Esophagus squamous epithelium (tissue), 5 donors: ENCODE results near the gene LILRA5. TPM values are rescaled to one million over a fixed set of nuclear protein-coding genes. Genes with fewer than 3 reads are reported as not detected.

Source experiments
- DNase-seq: peaks from one replicate; lab custom pipeline; 2025; lab: John Stamatoyannopoulos, UW
- H3K27ac ChIP-seq, 4 donors: fragments of 200-600 bp; sonication (generic); one replicate each; pipeline ENCODE4 v1.5.1; 2016 to 2019; ENCODE audit warnings: mild to moderate bottlenecking in 1 of 4
- H3K27me3 ChIP-seq, 4 donors: fragments of 200-600 bp; sonication (generic); 1 replicate in 3 of 4; 2 replicates in 1 of 4; pipeline versions ENCODE4 v1.5.1 to v1.6.0; 2017 to 2021; ENCODE audit warnings: antibody characterized with exemption in 1 of 4
- H3K36me3 ChIP-seq, 3 donors: fragments of 200-600 bp; sonication (generic); one replicate each; pipeline ENCODE4 v1.5.1; 2016 to 2019
- H3K4me1 ChIP-seq, 3 donors: fragments of 200-600 bp; sonication (generic); one replicate each; pipeline ENCODE4 v1.5.1; 2017 to 2019
- H3K4me3 ChIP-seq, 4 donors: fragments of 200-600 bp; sonication (generic); 1 replicate in 3 of 4; 2 replicates in 1 of 4; pipeline ENCODE4 v1.5.1; 2016 to 2019; ENCODE audit warnings: mild to moderate bottlenecking in 2 of 4, moderate library complexity in 1 of 4
- H3K9me3 ChIP-seq, 3 donors: fragments of 200-600 bp; sonication (generic); one replicate each; pipeline ENCODE4 v1.5.1; 2016 to 2019
- POLR2A ChIP-seq, 4 donors: fragments of 450-650 bp; IDR thresholded peaks; one replicate each; pipeline ENCODE4 v1.6.1; 2017; ENCODE audit warnings: antibody characterized with exemption in 4 of 4, mild to moderate bottlenecking in 4 of 4, moderate library complexity in 3 of 4
- WGBS, 2 donors: methylation state at CpG; one replicate each; pipeline ENCODE4 v1.1.5; 2018; 5-methylcytosine and 5-hydroxymethylcytosine counted together
- intact Hi-C: fragments of 100-400 bp; cut with DNase I; formaldehyde crosslinking; loops from one replicate; pipeline ENCODE4 v1.15.0; 2022
- total RNA-seq, 4 donors: library from RNA; depleted of rRNA; stranded (reverse); fragments of >200 nt; gene quantifications; one replicate each; pipeline ENCODE4 v1.1.0, GENCODE V29; 2016
- TF ChIP-seq, protein P1 (sequence below), 6 experiments: fragments of 450-650 bp in 4 of 6; fragments of 200-600 bp in 2 of 6; sonication (generic) in 2 of 6; IDR thresholded peaks; one replicate each; pipeline ENCODE4 v1.5.1; 2016 to 2019; ENCODE audit warnings: antibody characterized with exemption in 6 of 6, mild to moderate bottlenecking in 4 of 6, moderate library complexity in 4 of 6
- donor health status: DM: yes; HTN: yes; CAD: no.

The LILRA5 gene
- total RNA-seq, 4 donors from 2014 or later, result 0.38 to 1.4 (median 0.70) TPM; not detected in 1

DNA sequence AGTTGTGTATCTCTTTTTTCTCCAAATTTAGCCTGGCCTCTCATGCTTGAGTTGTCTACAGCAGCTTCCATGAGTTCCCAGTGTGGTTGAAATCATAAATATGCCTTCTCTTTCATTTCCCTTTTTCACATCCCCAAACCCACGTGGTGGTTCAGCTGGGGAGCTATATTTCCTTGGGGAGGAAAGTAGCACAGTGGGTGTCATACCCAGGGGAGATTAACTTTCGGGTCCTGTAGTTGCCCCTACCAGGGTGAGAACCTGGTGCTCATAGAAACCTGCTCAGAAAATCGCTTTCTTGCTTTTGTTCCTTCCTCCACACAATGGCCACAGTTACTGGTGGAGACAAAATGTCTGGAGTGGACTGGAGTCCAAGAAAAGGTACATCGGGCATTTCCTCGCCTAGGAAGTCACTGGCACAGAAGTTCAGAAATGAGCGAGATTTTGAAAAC lies 33.0 kb upstream of the LILRA5 start:
- intact Hi-C loops, result no loop called here
- Histone ChIP-seq H3K27ac (no peak overlapping the region), H3K27me3 (peaks cover 0 to 17% (median 0%) of the 10 kb centered on the region in 4 donors), H3K9me3 (no peaks in the 10 kb centered on the region), H3K4me1 (no peaks in the 10 kb centered on the region), H3K36me3 (no peaks in the 10 kb centered on the region), H3K4me3 (no peak overlapping the region)
- TF ChIP-seq, protein P1, sequence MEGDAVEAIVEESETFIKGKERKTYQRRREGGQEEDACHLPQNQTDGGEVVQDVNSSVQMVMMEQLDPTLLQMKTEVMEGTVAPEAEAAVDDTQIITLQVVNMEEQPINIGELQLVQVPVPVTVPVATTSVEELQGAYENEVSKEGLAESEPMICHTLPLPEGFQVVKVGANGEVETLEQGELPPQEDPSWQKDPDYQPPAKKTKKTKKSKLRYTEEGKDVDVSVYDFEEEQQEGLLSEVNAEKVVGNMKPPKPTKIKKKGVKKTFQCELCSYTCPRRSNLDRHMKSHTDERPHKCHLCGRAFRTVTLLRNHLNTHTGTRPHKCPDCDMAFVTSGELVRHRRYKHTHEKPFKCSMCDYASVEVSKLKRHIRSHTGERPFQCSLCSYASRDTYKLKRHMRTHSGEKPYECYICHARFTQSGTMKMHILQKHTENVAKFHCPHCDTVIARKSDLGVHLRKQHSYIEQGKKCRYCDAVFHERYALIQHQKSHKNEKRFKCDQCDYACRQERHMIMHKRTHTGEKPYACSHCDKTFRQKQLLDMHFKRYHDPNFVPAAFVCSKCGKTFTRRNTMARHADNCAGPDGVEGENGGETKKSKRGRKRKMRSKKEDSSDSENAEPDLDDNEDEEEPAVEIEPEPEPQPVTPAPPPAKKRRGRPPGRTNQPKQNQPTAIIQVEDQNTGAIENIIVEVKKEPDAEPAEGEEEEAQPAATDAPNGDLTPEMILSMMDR (IDR thresholded peaks at IDR 0.05), result no peak
- TF ChIP-seq POLR2A (IDR thresholded peaks at IDR 0.05), result no peak
- 70 to 76% methylated on average over 5 of the region's 6 CpGs for WGBS, 2 donors
- no peak for DNase-seq

DNA sequence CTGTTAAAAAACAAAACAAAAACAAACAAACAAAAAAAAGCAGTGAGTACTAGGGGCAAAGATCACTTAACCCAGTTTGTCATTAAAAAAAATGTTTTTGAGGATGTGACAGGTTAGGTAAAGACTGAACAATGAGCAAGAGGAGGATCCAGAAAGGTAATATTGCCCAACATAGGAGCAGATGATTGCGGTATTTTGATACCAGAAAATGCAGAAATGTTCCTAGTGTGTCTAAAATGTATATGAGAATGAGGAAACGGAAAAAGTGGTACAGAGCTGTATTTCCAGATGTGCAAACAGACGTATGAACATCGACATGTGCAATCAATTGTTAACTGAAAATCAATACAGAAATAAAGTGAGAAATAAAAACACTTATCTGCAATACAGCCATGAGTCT lies 30.9 kb upstream of the LILRA5 start:
- TF ChIP-seq POLR2A (IDR thresholded peaks at IDR 0.05), result no peak
- TF ChIP-seq, protein P1 (IDR thresholded peaks at IDR 0.05), result no peak
- Histone ChIP-seq H3K27me3 (peaks cover 0 to 17% (median 0%) of the 10 kb centered on the region in 4 donors), H3K4me3 (no peak overlapping the region), H3K36me3 (no peaks in the 10 kb centered on the region), H3K9me3 (no peaks in the 10 kb centered on the region), H3K27ac (no peak overlapping the region), H3K4me1 (no peaks in the 10 kb centered on the region)
- 55 to 76% methylated on average over 4 of the region's 4 CpGs for WGBS, 2 donors
- no peak for DNase-seq
- intact Hi-C loops, result no loop called here

DNA sequence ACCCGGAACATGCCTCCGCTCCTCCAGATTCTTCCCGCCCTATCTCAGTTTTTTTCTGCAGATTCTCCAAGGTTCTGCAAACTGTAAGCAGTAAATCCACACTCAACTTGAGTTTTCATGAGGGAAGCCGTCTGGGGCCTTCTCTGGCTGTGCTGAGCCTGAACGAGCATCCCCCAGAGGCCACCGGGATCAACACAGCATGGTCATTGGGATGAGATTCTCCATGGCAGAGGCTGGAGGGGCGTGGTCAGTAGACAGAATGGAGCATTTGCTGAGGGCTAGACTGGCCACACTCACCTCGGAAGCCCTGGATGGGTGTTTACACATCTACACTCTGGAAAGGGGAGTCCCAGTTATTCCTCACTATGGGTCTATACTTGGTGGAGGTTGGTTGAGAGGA lies 28.3 kb upstream of the LILRA5 start:
- Histone ChIP-seq H3K27me3 (peaks cover 0 to 21% (median 0%) of the 10 kb centered on the region in 4 donors), H3K36me3 (no peaks in the 10 kb centered on the region), H3K27ac (no peak overlapping the region), H3K4me3 (no peak overlapping the region), H3K4me1 (no peaks in the 10 kb centered on the region), H3K9me3 (no peaks in the 10 kb centered on the region)
- intact Hi-C loops, result no loop called here
- no peak for DNase-seq
- WGBS, 2 donors, result 77 to 85% methylated on average over 5 to 7 of the region's 8 CpGs
- TF ChIP-seq POLR2A (IDR thresholded peaks at IDR 0.05), result no peak
- TF ChIP-seq, protein P1 (IDR thresholded peaks at IDR 0.05), result no peak

DNA sequence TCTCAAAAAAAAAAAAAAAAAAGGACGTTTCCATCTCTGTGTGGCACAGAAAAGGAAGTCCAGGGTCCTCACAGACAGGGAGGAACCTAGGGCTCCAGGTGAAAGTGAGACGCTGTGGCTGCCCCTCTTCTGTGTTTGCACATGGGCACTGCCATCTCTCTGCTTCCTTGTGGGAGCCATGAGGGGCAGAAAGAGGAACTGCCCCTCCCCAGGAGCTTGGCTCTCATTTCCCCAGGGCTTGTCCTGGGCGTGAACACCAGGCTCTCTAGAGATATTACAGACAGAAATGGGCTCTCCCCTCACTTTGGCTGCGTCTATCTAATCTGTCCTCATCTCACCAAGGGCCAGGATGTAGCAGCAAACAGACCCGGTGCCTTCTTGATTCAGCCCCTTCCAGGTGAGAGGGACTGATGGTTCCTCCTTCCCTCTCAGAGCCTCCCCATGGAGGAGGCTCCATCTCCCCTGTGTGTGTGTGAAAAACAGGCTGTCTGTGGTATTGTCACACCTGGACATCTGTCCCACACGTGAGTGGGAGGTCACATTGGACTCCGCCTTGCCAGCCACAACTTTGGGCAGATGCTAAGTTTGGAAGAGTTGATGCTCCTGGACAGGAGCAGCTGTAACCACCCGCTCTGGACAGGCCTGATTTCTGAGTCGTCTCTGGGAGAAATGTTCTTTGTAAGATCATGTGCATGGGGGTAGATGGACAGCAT lies 26.8 kb upstream of the LILRA5 start:
- Histone ChIP-seq H3K4me1 (no peaks in the 10 kb centered on the region), H3K9me3 (no peaks in the 10 kb centered on the region), H3K4me3 (no peak overlapping the region), H3K36me3 (no peaks in the 10 kb centered on the region), H3K27ac (no peak overlapping the region), H3K27me3 (peaks cover 0 to 21% (median 0%) of the 10 kb centered on the region in 4 donors)
- DNase-seq, result no peak
- TF ChIP-seq POLR2A (IDR thresholded peaks at IDR 0.05), result no peak
- TF ChIP-seq, protein P1 (IDR thresholded peaks at IDR 0.05), result no peak
- 39 to 58% methylated on average over 7 to 9 of the region's 9 CpGs for WGBS, 2 donors
- intact Hi-C loops, result no loop called here

DNA sequence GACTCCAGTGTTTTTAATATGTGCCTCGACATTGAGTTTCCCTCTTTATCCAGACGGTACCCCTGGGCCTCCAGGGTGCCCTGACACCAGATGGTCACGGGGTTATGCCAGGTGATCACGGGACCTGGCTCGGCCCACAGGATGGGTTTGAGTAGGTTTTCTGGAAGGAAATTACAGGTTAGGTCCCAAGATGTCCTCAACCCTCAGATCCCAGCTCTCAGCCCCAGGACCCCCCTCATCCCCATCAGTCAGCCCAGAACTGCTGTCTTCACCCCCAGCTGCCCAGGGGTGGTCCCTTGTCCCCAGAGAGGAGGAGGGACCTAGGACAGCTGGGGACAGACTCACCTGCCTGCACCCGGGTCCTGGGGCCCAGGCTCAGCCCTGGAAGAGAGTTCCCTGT lies 25.6 kb upstream of the LILRA5 start:
- Histone ChIP-seq H3K27me3 (peaks cover 0 to 23% (median 0%) of the 10 kb centered on the region in 4 donors), H3K9me3 (no peaks in the 10 kb centered on the region), H3K4me1 (no peaks in the 10 kb centered on the region), H3K4me3 (no peak overlapping the region), H3K36me3 (no peaks in the 10 kb centered on the region), H3K27ac (no peak overlapping the region)
- WGBS, 2 donors, result 78 to 86% methylated on average over 3 to 5 of the region's 6 CpGs
- DNase-seq, result no peak
- TF ChIP-seq, protein P1 (IDR thresholded peaks at IDR 0.05), result no peak
- TF ChIP-seq POLR2A (IDR thresholded peaks at IDR 0.05), result no peak
- intact Hi-C loops, result no loop called here
